22Rv1 (cell line): ENCODE measurements around the gene PDGFC.

Source experiments
- CTCF ChIP-seq: fragments of 450-650 bp; IDR thresholded peaks from 2 replicates; pipeline ENCODE4 v1.5.1; 2017; ENCODE audit warnings: mild to moderate bottlenecking
- ZFX ChIP-seq: fragments of 450-650 bp; IDR thresholded peaks from 2 replicates; pipeline ENCODE4 v1.6.1; 2017; ENCODE audit warnings: antibody characterized with exemption, borderline replicate concordance

GRCh38 chr4:156962058-156962358 lies 9.6 kb downstream of the PDGFC start:
- TF ChIP-seq CTCF: no peak
- TF ChIP-seq ZFX: no peak
